GM12878 (cell line): ENCODE results near the gene KRT33A. TPM values are rescaled to one million over a fixed set of nuclear protein-coding genes. Genes with fewer than 3 reads are reported as not detected.

Experiments
- ATAC-seq: fragments of 200-7000 bp; cut with Tn5 transposase; 3 replicates; pipeline ENCODE4 v1.9.1; 2020; ENCODE audit warnings: mild to moderate bottlenecking, moderate library complexity
- BruUV-seq: library from RNA; stranded (reverse); fragments of 400-500 nt; replicated peaks from 2 replicates; lab custom pipeline; 2021; lab: Mats Ljungman, UMichigan
- CTCF ChIA-PET: fragments of 300-600 bp; sonication (Branson Sonifier 250); formaldehyde crosslinking; extraction: SDS; loops from one replicate; lab custom pipeline; 2021; ENCODE audit warnings: inconsistent platforms; lab: Yijun Ruan, JAX
- POLR2A ChIA-PET: fragments of 350-600 bp; formaldehyde crosslinking; extraction: SDS; loops from one replicate; lab custom pipeline; 2021; ENCODE audit warnings: inconsistent platforms; lab: Charles Lee
- RAD21 ChIA-PET: fragments of 300-600 bp; sonication (Branson Sonifier 250); formaldehyde crosslinking; loops from one replicate; lab custom pipeline; 2023; ENCODE audit warnings: antibody characterized with exemption; ENCODE audit not compliant: unreplicated experiment; lab: Charles Lee
- SMC1A ChIA-PET: fragments of 300-600 bp; sonication (Branson Sonifier 250); formaldehyde crosslinking; loops from one replicate; lab custom pipeline; 2023; ENCODE audit not compliant: unreplicated experiment, uncharacterized antibody; lab: Charles Lee
- DNase-seq: peaks from one replicate; pipeline ENCODE4 v3.0.0-alpha.2; 2011; ENCODE audit warnings: low read depth, low spot score
- FAIRE-seq: peaks from 3 replicates; lab custom pipeline; 2011; peaks lifted over from hg19 to GRCh38; lab: Jason Lieb, UNC
- H2AFZ ChIP-seq: 2 replicates; pipeline ENCODE4 v1.6.0; 2011; ENCODE audit warnings: low read depth, low read length, control low read depth; ENCODE audit not compliant: control insufficient read depth
- H3K27ac ChIP-seq: 2 replicates; pipeline ENCODE4 v1.5.1; 2011; ENCODE audit warnings: control low read depth; ENCODE audit not compliant: control insufficient read depth, insufficient read depth
- H3K27me3 ChIP-seq, 2 experiments: replicated peaks in 1 of 2; 2 replicates each; pipeline versions ENCODE4 v1.6.0 to v1.6.1; 2011; ENCODE audit warnings: low read length in 1 of 2; ENCODE audit not compliant: control insufficient read depth in 2 of 2, insufficient read depth in 2 of 2
- H3K36me3 ChIP-seq, 2 experiments: 2 replicates each; pipeline ENCODE4 v1.5.1; 2011; ENCODE audit warnings: low read length in 1 of 2; ENCODE audit not compliant: control insufficient read depth in 2 of 2, insufficient read depth in 2 of 2
- H3K4me1 ChIP-seq: 2 replicates; pipeline ENCODE4 v1.6.1; 2011; ENCODE audit warnings: mild to moderate bottlenecking, low read length, moderate library complexity, mixed read lengths; ENCODE audit not compliant: control insufficient read depth, insufficient read depth
- H3K4me2 ChIP-seq: 2 replicates; pipeline ENCODE4 v1.6.0; 2011; ENCODE audit warnings: control low read depth; ENCODE audit not compliant: control insufficient read depth, insufficient read depth
- H3K4me3 ChIP-seq: fragments of 200-600 bp; sonication (generic); 2 replicates; pipeline ENCODE4 v1.5.1; 2016
- H3K79me2 ChIP-seq: 2 replicates; pipeline ENCODE4 v1.6.0; 2011; ENCODE audit warnings: low read length; ENCODE audit not compliant: control insufficient read depth, insufficient read depth
- H3K9ac ChIP-seq: 2 replicates; pipeline ENCODE4 v1.8.0; 2011; ENCODE audit warnings: low read length, control low read depth, mixed read lengths; ENCODE audit not compliant: control insufficient read depth, insufficient read depth
- H3K9me3 ChIP-seq: replicated peaks from 3 replicates; pipeline ENCODE4 v1.5.1; 2011; ENCODE audit warnings: mild to moderate bottlenecking, low read length; ENCODE audit not compliant: control insufficient read depth, insufficient read depth
- H4K20me1 ChIP-seq: 2 replicates; pipeline ENCODE4 v1.6.0; 2011; ENCODE audit not compliant: control insufficient read depth, insufficient read depth
- BCLAF1 ChIP-seq: fragments of 450-650 bp; IDR thresholded peaks from 2 replicates; pipeline ENCODE4 v1.6.1; 2017; ENCODE audit warnings: antibody characterized with exemption, mild to moderate bottlenecking, moderate library complexity
- HDAC6 ChIP-seq: fragments of 200-600 bp; sonication (generic); IDR thresholded peaks from one replicate; pipeline ENCODE4 v1.8.0; 2017; ENCODE audit warnings: antibody characterized with exemption; ENCODE audit not compliant: unreplicated experiment
- PAX5 ChIP-seq: IDR thresholded peaks from 2 replicates; pipeline ENCODE4 v1.6.1; 2011; ENCODE audit warnings: low read depth, low read length, borderline replicate concordance
- SP1 ChIP-seq: IDR thresholded peaks from one replicate; pipeline ENCODE4 v1.6.1; 2011; ENCODE audit warnings: low read depth, low read length
- TARDBP ChIP-seq: IDR thresholded peaks from 2 replicates; pipeline ENCODE4 v1.6.1; 2016; ENCODE audit warnings: borderline replicate concordance
- TCF3 ChIP-seq: IDR thresholded peaks from 2 replicates; pipeline ENCODE4 v1.6.1; 2012; ENCODE audit warnings: low read depth, mild to moderate bottlenecking, low read length, borderline replicate concordance; ENCODE audit not compliant: insufficient read depth
- WGBS: methylation state at CpG from one replicate; pipeline ENCODE4 v1.1.6; 2016; ENCODE audit warnings: low lambda C conversion rate; ENCODE audit not compliant: insufficient replicate concordance, insufficient coverage; ENCODE audit errors: missing lambda C conversion rate; 5-methylcytosine and 5-hydroxymethylcytosine counted together
- in situ Hi-C: fragments of 300-500 bp; cut with MboI; formaldehyde crosslinking; loops from 9 replicates; pipeline ENCODE4 v1.14.3; 2018; ENCODE audit warnings: mixed read lengths
- intact Hi-C: fragments of 100-400 bp; cut with micrococcal nuclease; formaldehyde crosslinking; loops from one replicate; pipeline ENCODE4 v1.14.2; 2022; ENCODE audit not compliant: unreplicated experiment
- polyA plus RNA-seq, 11 experiments: library from polyadenylated mRNA; depleted of rRNA in 4 of 11; unstranded in 6 of 11; stranded (reverse) in 5 of 11; fragments of >200 nt; fragmentation: Nextera tagmentation in 4 of 11; fragmentation: Illumina TruSeq in 1 of 11; extraction: Ambion mirVana in 4 of 11; extraction: Trizol in 1 of 11; gene quantifications; 1 replicate in 1 of 11; 2 replicates in 10 of 11; pipeline versions ENCODE4 v1.2.1 to v1.2.3, GENCODE V29; 2011 to 2016; ENCODE audit warnings: inconsistent platforms in 2 of 11, missing spikeins in 2 of 11, low read depth in 1 of 11
- total RNA-seq, 4 experiments: library from RNA; depleted of rRNA in 3 of 4; stranded (reverse); fragments of >200 nt in 3 of 4; fragmentation: Illumina TruSeq in 1 of 4; extraction: Trizol in 1 of 4; gene quantifications; 2 replicates each; pipeline versions ENCODE4 v1.2.1 to v1.2.3, GENCODE V29; 2013 to 2021
- TF ChIP-seq, protein P1 (sequence below): fragments of 450-650 bp; IDR thresholded peaks from 2 replicates; pipeline ENCODE4 v1.6.1; 2017; ENCODE audit warnings: borderline replicate concordance
- TF ChIP-seq, protein P2 (sequence below): IDR thresholded peaks from 2 replicates; pipeline ENCODE4 v1.6.1; 2012; ENCODE audit warnings: low read depth, low read length, improper control_type of control experiment

Gene KRT33A
- total and polyA plus RNA-seq, 10 of the 15 experiments (the other 5 are each of a cell fraction or from before 2014, with no cell fraction given), result not detected

- peak; percentile 82 for ATAC-seq
- no TSS peak for BruUV-seq
- Histone ChIP-seq H3K79me2 (no peaks in the 10 kb centered on the region), H3K4me1 (no peaks in the 10 kb centered on the region; the same call in 1 of the 2 replicates), H3K9me3 (no peaks in the 10 kb centered on the region; the same call in 2 of the 3 replicates), H3K27ac (no peak overlapping the region), H3K9ac (no peak overlapping the region), H3K4me2 (no peak overlapping the region), H3K4me3 (no peak overlapping the region), H3K27me3 (peaks cover 3 to 4% of the 10 kb centered on the region in 2 experiments; a peak in 2 of 4 replicates), H3K36me3 (no peaks in the 10 kb centered on the region), H2AFZ (peak overlapping the region; percentile 24; the same call in 1 of the 2 replicates), H4K20me1 (no peaks in the 10 kb centered on the region)
- TF ChIP-seq SP1 (no peak), TCF3 (peak; percentile 89; the same call in 1 of the 2 replicates)
- peak; percentile 40 for DNase-seq
- in situ Hi-C loops, result no loop called here
- SMC1A ChIA-PET, result interaction anchor here (2.3 kb wide), 1 partner anchor 14 kb away, joined by 6 read pairs; no protein-coding TSS in a partner anchor
- CTCF ChIA-PET, result interaction anchor here (0.9 to 1.0 kb wide), 2 partner anchors 20 to 181 kb away, joined by 3 read pairs; partner anchors contain the start of gene KRT36
- under 1% methylated on average over 10 of the region's 10 CpGs for WGBS
- RAD21 ChIA-PET, result no interaction called here
- intact Hi-C loops, result no loop called here
- POLR2A ChIA-PET, result no interaction called here
- FAIRE-seq, result no peak
These were observed 42.2 kb downstream of the KRT33A start for GRCh38 chr17:41308251-41308917.

DNA sequence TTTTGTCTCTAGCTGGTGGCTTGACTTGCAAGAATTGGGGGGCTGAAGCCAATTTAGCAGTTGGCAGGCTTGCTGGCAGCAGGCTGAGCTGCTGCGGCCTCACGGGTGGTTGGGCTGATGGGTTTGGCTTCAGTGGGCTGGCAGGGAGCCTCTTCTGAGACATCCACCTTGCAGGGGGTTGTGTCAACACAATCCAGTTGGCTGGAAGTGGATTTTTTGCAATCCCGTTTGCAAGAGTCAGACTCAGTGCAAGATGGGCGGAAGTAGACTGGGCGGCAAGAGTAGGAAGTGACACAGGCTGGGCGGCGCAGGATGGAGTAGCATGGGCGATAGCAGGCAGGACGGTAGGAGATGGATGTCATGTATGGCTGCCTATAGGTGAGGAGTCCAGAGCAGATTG lies 43.0 kb downstream of the KRT33A start:
- DNase-seq (no peak), FAIRE-seq (no peak), ATAC-seq (no peak)
- no peak overlapping the region for H3K4me2 ChIP-seq
- ChIA-PET CTCF (interaction anchor here (0.6 to 0.9 kb wide), 2 partner anchors 15 to 692 kb away, joined by 3 read pairs; no protein-coding TSS in a partner anchor), RAD21 (no interaction called here), SMC1A (interaction anchor here (2.3 kb wide), 1 partner anchor 15 kb away, joined by 6 read pairs; no protein-coding TSS in a partner anchor), POLR2A (no interaction called here)
- H3K9ac ChIP-seq, result no peak overlapping the region
- H3K9me3 ChIP-seq, result no peaks in the 10 kb centered on the region; the same call in 2 of the 3 replicates
- 67% methylated on average over 9 of the region's 9 CpGs for WGBS
- H3K27ac ChIP-seq, result no peak overlapping the region
- peaks cover 3 to 4% of the 10 kb centered on the region in 2 experiments; a peak in 2 of 4 replicates for H3K27me3 ChIP-seq
- no peaks in the 10 kb centered on the region for H3K79me2 ChIP-seq
- BruUV-seq, result no TSS peak
- H2AFZ ChIP-seq, result no peak overlapping the region
- no peaks in the 10 kb centered on the region for H3K36me3 ChIP-seq
- intact Hi-C loops, result no loop called here
- no peaks in the 10 kb centered on the region for H4K20me1 ChIP-seq
- H3K4me3 ChIP-seq, result no peak overlapping the region
- in situ Hi-C loops, result no loop called here
- no peaks in the 10 kb centered on the region; the same call in 1 of the 2 replicates for H3K4me1 ChIP-seq
- TF ChIP-seq HDAC6, result no peak
- no peak for TF ChIP-seq BCLAF1
- no peak for TF ChIP-seq TARDBP
- no peak for TF ChIP-seq PAX5
- TF ChIP-seq, protein P1, sequence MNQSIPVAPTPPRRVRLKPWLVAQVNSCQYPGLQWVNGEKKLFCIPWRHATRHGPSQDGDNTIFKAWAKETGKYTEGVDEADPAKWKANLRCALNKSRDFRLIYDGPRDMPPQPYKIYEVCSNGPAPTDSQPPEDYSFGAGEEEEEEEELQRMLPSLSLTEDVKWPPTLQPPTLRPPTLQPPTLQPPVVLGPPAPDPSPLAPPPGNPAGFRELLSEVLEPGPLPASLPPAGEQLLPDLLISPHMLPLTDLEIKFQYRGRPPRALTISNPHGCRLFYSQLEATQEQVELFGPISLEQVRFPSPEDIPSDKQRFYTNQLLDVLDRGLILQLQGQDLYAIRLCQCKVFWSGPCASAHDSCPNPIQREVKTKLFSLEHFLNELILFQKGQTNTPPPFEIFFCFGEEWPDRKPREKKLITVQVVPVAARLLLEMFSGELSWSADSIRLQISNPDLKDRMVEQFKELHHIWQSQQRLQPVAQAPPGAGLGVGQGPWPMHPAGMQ, result no peak
- TF ChIP-seq, protein P2, sequence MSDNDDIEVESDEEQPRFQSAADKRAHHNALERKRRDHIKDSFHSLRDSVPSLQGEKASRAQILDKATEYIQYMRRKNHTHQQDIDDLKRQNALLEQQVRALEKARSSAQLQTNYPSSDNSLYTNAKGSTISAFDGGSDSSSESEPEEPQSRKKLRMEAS, result no peak
- no peak for TF ChIP-seq SP1
